ENCODE measurements around the gene SH2D3A. TPM values are rescaled to one million over a fixed set of nuclear protein-coding genes. Genes with fewer than 3 reads are reported as not detected.
"Not testable (repeated sequence)": the region's sequence is repeated elsewhere in the genome, so short reads cannot be mapped to it uniquely, and the experiment has no call there.

Gene SH2D3A
- total RNA-seq, 1 donor from 2014 or later: not detected

DNA sequence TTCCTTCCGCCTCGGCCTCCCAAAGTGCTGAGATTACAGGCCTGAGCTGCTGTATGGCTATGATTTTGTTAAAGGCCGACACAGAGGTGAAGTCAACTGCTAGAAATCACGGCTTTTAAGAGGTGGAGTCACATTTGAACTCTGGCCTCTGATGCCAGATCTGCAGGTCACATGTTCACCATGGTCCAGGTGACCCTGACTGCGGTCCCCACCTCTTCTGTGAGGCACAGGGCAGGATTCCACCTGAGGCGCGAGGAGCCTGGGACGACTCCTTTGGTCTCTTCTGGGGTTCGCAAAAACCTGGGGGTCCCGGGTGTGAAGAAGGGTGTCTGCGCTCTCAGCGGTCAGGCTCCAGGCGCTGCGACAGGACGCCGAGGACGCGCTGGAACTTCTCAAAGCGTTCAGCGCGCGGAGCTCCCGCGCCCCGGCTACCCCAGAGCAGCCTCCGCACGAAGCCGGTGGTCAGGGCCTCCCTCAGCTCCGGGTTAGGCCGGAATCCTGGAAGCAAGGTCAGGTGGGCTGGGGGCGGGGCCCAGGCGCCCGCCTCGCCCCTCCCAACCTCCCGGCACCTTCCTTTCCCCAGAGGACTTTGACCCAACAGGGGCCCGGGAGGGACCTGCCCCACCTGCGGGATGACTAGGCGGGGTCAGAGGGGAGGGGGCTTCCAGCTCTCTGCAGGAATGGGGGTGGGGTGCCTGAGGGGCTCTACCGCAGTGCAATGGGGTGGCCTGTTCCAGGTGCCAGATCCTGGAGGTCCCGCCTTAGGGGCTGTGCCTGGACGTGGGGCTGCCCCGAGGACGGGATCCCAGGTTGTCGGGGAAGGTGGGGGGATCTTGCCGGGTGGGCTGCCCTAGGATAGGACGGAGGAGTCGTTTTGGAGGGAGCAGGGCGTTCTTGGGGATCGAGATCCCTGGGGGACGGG, 14.7 kb downstream of the SH2D3A start:
- TF ChIP-seq, protein P1, sequence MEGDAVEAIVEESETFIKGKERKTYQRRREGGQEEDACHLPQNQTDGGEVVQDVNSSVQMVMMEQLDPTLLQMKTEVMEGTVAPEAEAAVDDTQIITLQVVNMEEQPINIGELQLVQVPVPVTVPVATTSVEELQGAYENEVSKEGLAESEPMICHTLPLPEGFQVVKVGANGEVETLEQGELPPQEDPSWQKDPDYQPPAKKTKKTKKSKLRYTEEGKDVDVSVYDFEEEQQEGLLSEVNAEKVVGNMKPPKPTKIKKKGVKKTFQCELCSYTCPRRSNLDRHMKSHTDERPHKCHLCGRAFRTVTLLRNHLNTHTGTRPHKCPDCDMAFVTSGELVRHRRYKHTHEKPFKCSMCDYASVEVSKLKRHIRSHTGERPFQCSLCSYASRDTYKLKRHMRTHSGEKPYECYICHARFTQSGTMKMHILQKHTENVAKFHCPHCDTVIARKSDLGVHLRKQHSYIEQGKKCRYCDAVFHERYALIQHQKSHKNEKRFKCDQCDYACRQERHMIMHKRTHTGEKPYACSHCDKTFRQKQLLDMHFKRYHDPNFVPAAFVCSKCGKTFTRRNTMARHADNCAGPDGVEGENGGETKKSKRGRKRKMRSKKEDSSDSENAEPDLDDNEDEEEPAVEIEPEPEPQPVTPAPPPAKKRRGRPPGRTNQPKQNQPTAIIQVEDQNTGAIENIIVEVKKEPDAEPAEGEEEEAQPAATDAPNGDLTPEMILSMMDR (conservative IDR thresholded peaks at IDR 0.05): no peak
- DNase-seq (ENCODE audit: low read depth, low spot score): no peak
- no peak overlapping the region for H3K27ac Mint-ChIP-seq (ENCODE audit: unreplicated experiment)
- peaks cover 10% of the 10 kb centered on the region for H3K27me3 Mint-ChIP-seq (ENCODE audit: low read depth)
- H3K4me3 Mint-ChIP-seq: no peak overlapping the region
- H3K36me3 Mint-ChIP-seq (ENCODE audit: low read depth): no peaks in the 10 kb centered on the region
- no peaks in the 10 kb centered on the region for H3K4me1 Mint-ChIP-seq
- H3K9me3 Mint-ChIP-seq: no peaks in the 10 kb centered on the region

DNA sequence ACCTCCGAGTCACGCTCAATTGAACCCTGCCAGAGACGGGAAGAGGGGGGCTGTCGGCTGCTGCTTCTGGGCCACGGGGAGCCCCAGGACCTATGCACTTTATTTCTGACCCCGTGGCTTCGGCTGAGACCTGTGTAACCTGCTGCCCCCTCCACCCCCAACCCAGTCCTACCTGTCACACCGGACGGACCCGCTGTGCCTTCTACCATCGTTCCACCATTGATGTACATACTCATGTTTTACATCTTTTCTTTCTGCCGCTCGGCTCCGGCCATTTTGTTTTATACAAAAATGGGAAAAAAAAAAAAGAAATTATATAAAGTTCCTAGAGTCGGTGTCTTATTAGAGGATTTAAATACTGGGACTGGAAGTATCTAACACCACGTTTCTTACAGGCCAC, 16.0 kb downstream of the SH2D3A start:
- DNase-seq (ENCODE audit: low read depth, low spot score): no peak
- Mint-ChIP-seq H3K27me3 (ENCODE audit: low read depth) (peaks cover 10% of the 10 kb centered on the region), H3K27ac (ENCODE audit: unreplicated experiment) (no peak overlapping the region), H3K4me3 (no peak overlapping the region), H3K4me1 (no peaks in the 10 kb centered on the region), H3K36me3 (ENCODE audit: low read depth) (no peaks in the 10 kb centered on the region), H3K9me3 (no peaks in the 10 kb centered on the region)
- TF ChIP-seq, protein P1 (conservative IDR thresholded peaks at IDR 0.05): no peak

DNA sequence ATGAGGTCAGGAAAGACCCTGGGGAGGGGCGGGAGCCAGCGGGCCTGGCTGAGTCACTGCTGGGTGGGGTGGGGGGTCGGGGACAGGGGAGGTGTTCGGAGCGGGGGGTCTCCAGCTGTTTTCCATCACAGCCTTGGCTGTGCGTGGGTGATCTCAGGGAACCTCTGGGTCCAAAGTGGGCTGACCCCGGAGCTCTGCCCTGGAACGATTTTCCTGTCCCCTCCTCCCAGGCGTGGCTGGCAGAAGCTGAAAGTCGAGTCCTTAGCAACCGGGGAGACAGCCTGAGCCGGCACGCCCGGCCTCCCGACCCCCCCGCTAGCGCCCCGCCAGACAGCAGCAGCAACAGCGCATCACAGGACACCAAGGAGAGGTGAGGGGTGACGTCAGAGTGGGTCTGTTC, 17.2 kb downstream of the SH2D3A start:
- Mint-ChIP-seq H3K36me3 (ENCODE audit: low read depth) (no peaks in the 10 kb centered on the region), H3K27me3 (ENCODE audit: low read depth) (peaks cover 10% of the 10 kb centered on the region), H3K4me1 (peaks cover 5% of the 10 kb centered on the region), H3K27ac (ENCODE audit: unreplicated experiment) (no peak overlapping the region), H3K9me3 (no peaks in the 10 kb centered on the region), H3K4me3 (no peak overlapping the region)
- DNase-seq (ENCODE audit: low read depth, low spot score): no peak
- TF ChIP-seq, protein P1 (conservative IDR thresholded peaks at IDR 0.05): no peak

DNA sequence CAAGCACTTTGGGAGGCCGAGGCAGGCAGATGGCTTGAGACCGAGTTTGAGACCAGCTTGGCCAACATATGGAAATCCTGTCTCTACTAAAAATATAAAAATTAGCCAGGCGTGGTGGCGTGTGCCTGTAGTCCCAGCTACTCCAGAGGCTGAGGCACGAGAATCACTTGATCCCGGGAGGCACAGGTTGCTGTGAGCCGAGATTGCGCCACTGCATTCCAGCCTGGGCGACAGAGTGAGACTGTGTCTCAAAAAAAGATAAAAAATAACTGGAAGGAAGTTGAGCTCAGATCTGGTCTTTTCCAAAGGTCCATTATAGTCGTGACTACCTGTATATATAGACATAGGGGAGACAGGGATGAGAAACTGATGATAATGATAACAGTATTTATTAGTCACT, 18.7 kb downstream of the SH2D3A start:
- H3K27me3 Mint-ChIP-seq (ENCODE audit: low read depth); H3K27ac Mint-ChIP-seq (ENCODE audit: unreplicated experiment); H3K36me3 Mint-ChIP-seq (ENCODE audit: low read depth); H3K4me3 Mint-ChIP-seq; H3K9me3 Mint-ChIP-seq; DNase-seq (ENCODE audit: low read depth, low spot score): not testable (repeated sequence)
- peaks cover 15% of the 10 kb centered on the region for H3K4me1 Mint-ChIP-seq

DNA sequence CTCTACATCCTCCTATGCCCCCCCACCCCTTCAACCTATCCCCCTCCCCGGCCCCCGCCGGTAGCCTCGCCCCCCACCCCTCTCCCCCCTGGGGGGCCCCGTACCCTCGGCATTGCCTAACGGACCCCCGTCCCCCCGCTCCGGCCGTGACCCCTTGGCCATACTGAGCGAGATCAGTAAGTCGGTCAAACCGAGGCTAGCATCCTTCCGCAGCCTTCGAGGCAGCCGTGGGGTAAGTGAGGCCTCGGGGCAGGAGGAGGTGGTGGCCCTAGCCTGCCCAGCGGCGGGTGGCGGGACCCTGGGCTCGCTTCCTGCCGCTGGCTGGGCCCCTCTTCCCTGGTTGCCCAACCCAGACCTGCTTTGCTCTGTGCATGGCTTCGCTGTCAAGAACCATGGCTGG, 21.3 kb downstream of the SH2D3A start:
- Mint-ChIP-seq H3K36me3 (ENCODE audit: low read depth) (no peaks in the 10 kb centered on the region), H3K27ac (ENCODE audit: unreplicated experiment) (no peak overlapping the region), H3K4me3 (no peak overlapping the region), H3K27me3 (ENCODE audit: low read depth) (peaks cover 3% of the 10 kb centered on the region), H3K9me3 (no peaks in the 10 kb centered on the region), H3K4me1 (peaks cover 36% of the 10 kb centered on the region)
- TF ChIP-seq, protein P1 (conservative IDR thresholded peaks at IDR 0.05): no peak
- DNase-seq (ENCODE audit: low read depth, low spot score): no peak
